Activated T-cell treated with anti-CD3 and anti-CD28 coated beads for 4 hours (primary cell): ENCODE data around the gene LIPK.
"Not testable (repeated sequence)": the region's sequence is repeated elsewhere in the genome, so short reads cannot be mapped to it uniquely, and the experiment has no call there.

ENCODE experiments used
- DNase-seq: peaks from one replicate; pipeline ENCODE4 v3.0.0-alpha.2; 2020

LIPK gene, protein sequence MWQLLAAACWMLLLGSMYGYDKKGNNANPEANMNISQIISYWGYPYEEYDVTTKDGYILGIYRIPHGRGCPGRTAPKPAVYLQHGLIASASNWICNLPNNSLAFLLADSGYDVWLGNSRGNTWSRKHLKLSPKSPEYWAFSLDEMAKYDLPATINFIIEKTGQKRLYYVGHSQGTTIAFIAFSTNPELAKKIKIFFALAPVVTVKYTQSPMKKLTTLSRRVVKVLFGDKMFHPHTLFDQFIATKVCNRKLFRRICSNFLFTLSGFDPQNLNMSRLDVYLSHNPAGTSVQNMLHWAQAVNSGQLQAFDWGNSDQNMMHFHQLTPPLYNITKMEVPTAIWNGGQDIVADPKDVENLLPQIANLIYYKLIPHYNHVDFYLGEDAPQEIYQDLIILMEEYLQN

DNA sequence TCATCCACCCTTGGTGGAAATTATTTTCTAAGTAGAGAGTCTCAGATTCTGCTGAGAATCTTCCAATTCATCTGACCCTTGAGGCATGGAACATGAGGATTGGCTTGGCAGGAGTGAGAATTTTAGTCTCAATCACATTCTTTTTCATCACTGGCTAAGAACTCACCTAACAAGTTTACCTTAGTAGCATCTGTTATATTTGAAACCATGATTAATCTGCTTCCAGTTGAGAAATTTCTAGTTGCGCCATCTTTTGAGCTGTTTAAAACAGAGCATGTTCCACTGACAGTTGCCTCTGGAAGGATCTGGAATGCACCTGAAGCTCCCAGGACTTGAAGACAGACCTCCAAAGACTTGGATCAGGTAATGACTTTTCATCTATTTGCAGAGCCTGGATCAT is at the start of gene LIPK:
TSS of gene LIPK (plus strand) at position 292 of the 400 bp plus-strand sequence. CDS start 18,295 bp downstream, outside the sequence.
- no peak for DNase-seq

DNA sequence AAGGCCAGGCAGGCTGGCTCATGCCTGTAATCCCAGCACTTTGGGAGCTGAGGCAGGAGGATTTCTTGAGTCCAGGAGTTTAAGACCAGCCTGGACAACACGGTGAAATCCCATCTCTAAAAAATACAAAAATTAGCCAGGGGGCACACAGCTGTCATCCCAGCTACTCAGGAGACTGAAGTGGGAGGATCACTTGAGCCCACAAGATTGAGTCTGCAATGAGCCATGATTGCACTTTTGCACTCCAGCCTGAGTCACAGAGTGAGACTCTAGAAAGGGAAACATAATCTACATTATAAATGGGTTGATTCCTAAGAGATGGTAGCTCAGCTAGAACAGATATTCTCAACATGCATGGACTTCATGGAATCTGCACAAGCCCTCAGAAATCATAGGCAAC is 48.1 kb upstream of the LIPK start:
- no peak for DNase-seq

DNA sequence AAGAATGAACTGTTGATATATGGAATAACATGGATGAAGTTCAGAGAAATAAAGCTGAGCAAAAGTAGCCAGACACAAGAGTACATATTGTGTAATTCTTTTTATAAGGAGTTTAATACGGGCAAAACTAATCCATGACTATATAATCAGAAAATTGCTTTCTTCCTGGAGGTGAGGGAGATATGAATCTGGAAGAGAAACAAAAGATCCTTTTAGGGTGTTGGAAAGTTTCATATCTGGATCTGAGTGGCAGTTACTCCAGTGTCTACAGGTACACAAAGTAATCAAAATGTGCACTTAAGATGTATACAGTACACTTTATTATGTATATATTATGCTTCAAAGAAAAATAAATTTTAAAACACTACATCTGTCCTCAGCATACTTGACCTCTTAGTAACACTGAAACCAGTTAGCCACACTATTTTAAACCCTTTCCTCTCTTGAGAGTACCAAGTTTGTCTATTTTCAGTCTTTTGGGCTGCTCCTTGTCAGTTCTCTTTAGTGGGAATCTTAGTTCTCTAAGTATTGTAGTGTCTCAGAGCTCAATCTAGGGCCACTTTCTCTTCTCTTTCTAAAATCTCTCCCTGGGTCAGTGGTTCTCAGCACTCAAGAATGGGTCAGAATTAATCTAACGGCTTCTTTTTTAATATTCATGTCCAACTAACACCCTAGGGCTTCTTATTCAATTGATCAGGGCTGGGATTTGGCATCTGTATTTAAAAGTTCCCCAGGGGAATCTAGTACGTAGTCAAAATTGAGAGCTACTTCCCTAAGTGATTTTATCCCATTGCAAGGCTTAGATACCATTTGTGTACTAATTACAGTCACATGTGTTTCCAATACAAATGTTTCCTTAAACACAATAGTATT is 46.1 kb upstream of the LIPK start:
- DNase-seq: no peak

DNA sequence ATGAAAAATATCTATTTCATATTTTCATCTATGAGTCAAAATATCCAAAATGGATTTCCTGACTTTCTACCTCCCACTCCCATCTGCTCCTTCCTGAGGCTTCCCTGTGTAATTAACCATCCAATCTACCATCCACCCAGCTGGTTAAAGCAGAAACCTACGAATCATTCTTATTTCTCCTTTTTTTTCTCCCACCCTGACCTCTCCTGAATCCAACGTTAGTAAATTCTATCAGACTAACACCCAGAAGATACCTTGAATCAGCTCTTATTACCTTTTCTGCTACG is 45.5 kb upstream of the LIPK start:
- no peak for DNase-seq

DNA sequence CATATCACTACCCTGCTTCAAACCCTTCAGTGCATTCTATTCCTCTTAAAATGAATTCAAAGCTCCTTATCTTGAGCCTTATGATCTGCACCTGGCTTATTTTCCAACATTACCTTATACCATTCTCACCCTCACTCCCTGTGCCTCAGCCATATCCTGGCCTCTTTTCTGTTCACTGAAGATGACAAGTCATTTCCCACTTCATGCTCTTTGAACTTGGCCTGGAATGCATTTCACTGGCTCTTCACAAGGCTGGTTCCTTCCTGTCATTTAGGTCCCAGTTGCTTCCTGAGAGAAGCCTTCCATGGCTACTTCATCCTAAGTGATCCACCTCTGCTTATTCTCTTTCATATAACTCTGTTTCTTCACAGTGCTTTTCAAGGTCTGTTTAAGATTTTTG is 45.0 kb upstream of the LIPK start:
- no peak for DNase-seq

DNA sequence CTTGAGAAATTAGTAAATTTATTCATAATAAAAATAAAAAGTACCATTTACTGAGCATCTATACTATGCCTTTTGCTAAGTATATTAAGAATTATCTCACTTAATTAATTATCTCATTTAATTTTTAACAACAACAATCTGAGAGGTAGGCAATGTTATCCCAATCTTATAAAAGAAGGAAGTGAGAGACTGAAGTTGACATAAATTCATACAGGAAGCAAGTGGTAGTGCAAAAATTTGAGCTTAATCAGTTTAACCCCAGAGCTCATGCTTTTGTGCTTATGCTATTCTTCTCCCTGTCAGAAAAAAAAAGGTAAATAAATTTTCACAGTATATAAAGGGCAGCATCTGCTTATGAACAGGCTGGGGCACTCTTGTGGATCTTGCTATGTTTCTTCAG is 44.5 kb upstream of the LIPK start:
- DNase-seq: no peak

DNA sequence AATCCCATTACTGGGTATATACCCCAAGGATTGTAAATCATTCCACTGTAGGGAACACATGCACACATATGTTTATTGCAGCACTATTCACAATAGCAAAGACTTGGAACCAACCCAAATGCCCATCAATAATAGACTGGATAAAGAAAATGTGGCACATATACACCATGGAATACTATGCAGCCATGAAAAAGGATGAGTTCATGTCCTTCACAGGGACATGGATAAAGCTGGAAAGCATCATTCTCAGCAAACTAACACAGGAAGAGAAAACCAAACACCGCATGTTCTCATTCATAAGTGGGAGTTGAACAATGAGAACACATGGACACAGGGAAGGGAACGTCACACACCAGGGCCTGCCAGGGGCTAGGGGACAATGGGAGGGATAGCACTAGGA is 42.9 kb upstream of the LIPK start:
- DNase-seq: not testable (repeated sequence)

DNA sequence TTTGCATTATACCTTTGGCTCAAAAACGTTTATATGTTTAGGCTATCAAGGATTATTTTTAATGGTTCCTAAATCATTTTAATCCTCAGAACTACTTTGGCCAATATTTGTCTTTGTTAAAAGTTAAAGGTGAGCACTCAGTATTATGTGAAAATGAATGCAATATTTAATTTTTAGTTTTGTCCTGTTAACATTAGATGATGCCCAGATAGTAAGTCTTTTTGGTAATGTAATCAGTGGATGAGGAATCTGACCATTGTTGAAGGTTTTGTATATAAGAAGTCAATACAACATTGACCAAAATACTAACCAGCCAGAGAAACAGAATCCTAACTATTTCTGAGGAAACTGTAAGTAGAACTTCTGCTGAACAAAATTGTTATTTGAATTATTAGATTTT is 41.9 kb upstream of the LIPK start, which contains the start of gene LIPF:
TSS of gene LIPF (plus strand) at position 301 of the 400 bp plus-strand sequence. CDS start 2,856 bp downstream, outside the sequence.
- no peak for DNase-seq

DNA sequence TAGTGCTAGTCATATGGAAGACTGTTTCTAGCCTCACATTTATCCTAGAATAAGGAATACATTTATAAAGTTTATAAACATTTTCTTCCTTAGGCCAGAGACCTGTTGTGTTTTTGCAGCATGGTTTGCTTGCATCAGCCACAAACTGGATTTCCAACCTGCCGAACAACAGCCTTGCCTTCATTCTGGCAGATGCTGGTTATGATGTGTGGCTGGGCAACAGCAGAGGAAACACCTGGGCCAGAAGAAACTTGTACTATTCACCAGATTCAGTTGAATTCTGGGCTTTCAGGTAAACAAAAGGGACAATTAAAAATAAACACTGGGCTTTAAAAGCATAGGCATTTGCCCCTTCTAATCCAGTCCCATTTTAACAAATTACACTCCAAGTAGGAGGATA is 37.6 kb upstream of the LIPK start:
- DNase-seq: no peak

DNA sequence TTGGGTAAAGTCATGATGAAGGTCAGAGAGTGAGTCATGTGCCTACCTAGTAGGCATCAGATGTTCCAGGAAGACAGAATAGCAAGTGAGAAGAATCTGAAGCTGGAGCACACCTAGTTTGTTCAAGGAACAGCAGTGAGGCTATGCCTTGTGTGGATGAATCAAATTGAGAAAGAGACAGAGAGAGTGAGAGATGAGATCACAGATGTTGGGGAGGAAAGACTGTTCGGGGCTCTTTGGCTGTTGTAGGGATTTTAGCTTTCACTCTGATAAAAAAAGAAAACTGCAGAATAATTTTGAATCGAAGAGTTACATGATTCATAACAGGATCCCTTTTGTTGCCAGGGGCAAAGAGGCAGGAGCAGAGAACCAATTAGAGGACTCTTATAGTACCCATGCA is 35.6 kb upstream of the LIPK start:
- DNase-seq: no peak

DNA sequence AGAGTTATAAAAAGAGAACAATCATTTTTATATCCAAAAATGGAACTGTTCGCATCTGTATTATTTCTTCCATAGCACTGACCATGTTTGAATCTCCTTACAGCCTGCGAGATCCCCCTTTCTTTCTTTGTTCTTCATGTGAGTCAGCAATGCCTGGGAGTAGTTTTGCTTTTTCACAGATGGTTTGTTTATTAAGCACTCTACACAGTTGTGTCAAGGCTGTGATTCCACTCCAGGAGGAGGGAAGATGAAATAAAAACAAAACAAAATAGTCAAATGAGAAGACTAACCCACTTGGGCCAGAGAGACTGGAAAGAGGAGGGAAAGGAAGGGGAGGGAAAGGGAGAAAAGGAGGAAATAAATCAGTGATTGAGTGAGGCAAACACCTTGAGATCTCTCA is 34.0 kb upstream of the LIPK start:
- DNase-seq: no peak

DNA sequence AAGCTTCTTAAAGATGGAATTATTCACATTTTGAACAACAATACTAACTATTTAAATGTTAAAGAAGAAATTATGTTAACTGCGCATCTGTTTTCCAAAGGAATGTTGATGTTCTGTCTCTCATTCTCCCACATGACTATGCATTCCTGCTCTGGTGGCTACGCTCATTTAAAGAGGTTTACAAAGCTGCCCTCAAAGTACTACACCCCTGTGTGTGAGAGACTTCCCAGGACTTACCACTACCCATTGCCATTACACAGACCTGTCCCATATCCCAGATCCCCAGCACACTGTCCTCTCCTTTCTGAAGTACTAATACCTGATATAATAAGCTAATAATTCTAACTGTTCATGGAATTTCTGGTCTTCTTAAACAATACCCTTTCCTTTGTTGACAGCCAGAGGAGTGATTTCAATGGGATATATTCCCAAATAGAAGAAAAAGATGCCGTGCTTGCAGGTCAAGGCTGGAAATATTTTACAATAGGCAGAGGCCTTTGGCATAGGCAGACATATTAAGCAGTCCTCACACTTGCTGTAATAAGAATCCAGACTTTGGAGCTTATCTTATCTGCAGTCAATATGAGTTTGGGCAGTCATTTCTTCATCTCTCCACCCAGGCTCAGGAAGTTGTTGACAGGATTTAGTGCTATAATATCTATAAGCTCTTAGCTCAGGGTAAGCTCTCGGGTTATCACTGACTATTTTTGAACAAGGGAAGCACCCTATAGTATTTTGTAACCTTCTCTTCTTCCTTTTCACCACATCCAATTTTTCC is 29.6 kb upstream of the LIPK start:
- no peak for DNase-seq

DNA sequence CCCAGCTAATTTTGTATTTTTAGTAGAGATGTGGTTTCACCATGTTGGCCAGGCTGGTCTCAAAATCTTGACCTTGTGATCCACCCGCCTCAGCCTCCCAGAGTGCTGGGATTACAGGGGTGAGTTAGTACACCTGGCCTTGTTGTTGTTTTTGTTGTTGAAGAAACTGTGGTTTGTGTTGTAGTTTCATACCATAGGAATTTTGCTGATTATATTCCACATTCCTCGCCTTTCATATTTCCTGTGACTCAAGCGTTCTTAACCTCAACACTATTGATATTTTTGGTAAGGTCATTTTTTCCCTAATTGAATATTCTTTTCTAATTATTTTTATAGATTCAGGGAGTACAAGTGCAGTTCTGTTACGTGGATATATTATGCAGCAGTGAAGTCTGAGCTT is 25.1 kb upstream of the LIPK start:
- DNase-seq: no peak

DNA sequence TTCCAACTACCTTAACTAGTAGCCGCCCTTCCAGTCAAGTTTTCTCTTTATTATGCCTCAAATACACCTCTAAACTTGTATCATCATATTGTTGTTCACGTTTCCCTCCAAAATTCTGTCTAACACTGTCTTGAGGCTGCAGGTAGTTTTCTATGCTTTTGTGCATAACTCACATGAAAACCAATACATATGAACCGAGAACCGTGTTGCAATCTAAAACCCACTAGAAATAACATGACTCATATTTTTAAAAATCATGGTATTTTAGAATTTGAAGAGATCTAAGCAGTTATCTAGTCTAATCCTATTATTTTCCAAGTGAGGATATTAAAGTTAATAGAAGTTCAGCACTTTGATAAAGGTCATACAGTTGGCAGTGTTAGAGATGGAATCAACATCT is 23.6 kb upstream of the LIPK start:
- DNase-seq: no peak

DNA sequence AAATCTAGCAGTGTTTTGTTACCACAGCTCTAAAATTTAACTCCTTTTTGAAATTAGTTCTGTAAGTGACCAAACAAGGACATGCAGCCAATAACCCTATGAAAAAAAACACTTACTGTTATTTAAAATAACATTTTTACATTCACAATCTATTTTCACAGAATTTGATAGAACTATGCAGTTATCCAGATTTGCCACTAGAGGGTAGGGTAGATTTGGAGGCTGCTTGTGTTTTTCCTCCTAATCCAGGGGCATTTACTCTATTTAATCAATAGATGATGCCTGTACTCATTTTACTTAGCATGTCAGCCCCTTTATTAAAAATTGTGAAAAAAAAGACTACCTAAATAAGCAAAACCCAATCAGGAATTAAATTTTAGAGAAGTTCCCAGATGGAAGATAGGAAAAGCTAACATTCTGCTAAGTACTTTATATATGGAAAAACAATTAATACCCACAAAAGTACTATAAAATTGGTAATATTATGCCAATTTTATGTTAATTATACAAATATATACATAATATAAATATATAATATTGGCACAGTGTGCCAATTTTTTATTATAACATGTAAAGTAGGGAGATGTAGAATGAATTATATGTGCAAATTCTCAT is 18.1 kb upstream of the LIPK start:
- DNase-seq: no peak

DNA sequence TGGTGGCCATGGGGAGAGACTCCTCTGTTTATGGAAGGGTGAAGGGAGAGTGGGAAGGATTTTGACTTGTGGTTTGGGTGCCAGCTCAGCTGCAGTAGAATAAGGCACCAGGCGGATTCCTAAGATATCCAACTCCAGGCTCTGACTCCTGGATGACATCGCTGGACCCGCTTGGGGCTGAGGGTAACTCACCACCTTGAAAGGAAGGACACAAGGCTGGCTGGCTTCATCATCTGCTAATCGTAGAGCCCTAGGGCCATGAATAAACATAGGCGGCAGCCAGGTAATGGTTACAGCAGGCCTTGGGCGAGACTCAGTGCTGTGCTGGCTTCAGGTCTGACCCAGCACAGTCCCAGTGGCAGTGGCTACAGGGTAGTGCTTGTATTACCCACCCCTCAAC is 16.7 kb upstream of the LIPK start:
- no peak for DNase-seq

DNA sequence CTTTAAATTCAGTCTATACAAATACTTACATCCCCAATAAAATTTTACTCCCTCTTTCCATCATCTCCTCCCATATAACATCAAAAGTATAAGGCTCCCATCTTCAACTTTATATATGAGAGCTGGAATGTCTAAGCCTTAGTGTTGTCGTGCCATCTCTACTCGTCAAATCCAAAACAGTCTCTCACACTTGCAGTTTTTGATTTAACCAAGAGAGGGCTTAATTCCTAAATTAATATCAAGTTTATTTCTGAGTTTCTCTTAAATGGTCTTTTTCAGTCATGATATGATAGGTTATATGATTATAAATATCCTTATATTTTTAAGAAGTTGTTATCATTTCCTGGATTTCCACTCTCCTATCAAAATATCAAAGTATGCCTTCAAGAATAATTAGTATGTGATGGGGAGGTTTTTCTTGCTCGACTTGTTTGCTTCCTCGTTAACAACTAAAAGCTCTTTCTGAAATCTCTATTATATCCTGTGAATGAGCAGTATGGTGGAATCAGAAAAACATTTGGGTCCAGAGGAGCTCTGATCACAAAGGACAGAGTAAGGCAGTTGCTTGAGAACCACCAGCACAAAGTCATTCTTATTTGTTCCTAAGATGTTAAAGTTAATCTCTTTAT is 12.5 kb upstream of the LIPK start:
- no peak for DNase-seq

DNA sequence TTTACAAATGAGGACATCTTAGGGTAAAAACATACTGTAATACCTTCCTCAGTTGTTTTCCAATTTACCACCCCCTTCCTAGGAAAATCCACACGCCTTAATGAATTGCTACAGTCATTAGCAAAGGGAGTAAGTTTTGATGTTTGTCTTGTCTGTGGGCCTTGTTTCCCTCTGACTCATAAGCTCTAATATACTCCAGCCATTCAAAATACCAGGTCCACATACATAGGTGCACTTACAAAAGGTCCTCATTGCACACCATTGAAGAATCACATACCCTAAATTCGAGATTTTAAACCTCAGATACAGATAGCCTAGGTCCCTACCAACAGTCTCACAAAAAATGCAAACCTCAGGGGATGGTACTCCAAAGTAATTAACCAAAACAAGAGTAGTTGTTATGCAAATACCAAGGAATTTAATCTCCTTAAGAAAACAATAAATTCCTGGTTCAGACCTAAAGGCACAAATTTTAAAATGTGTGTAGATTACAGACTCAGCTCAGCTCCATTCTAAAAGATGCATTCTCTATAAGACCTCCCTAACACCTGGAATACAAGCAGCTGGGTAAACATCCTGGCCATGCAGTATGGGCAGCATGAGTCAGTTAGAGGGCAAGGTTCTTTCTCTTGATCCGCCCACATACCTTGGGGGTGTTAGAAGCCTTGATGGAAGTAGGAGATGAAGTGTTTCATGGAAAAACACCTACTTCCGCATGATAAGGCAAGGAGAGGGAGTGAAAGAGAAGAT is 3.0 kb upstream of the LIPK start:
- DNase-seq: no peak

DNA sequence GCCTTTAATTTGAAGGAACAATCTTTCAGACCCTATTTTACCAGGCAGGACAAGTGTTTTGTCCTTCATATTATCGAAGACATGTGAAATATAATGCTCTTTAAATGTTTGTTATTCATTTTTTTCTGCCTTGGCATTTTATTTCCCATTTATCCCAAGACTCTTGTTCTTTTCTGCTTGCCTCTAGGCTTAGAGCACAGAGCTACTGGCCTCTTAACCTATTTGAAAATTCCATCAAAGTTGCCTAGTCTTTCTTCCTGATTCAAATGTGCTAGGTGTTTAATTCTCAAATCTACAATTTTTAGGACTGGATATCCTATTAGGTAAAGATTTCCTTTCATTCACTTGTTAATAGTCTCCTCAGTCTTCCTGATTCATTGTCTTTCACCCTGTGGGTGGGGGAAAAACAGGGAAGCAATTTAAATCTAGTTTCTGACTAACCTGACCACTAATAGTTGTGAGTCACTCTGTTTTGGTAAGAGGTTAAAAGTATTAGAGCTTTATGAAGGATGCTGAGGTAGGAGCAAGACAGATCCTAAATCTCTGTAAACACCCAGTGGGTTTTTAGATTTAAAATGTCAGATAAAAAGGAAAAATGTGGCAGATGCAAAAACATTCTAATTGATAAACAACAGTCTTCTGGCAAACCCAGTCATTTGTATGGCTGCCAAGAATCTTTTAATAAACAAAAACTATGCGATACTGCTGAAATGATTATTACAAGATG is 1.5 kb downstream of the LIPK start:
- DNase-seq: no peak

DNA sequence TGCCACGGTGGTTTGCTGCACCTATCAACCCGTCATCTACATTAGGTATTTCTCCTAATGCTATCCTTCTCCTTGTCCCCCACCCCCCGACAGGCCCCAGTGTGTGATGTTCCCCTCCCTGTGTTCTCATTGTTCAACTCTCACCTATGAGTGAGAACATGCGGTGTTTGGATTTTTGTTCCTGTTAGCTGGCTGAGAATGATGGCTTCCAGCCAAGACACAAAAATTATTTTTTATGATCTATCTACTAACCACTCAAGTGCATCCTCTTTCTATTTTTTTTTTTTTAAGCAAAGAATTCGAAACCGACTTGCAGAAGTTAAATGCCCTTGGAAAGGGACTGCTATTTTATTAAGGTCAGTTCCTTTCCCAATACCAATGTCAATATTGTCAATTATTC is 3.3 kb downstream of the LIPK start:
- DNase-seq: not testable (repeated sequence)

DNA sequence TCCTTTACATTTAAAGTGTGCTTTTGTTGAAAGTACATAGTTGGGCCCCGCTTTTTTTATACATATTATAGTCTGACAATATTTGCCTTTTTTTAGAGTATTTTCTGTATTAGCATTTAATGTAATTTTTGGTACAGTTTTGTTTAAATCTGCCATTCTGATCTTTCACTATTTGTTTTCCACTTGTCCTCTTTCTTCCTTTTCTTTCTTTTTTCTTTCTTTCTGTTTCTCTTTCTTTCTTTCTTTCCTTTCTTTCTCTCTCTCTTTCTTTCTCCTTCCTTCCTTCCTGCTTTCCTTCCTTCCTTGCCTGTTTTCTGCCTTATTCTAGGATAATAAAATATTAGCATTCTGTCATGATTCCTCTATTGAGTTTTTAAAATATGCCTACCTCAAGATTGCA is 9.5 kb downstream of the LIPK start:
- DNase-seq: no peak
